ENCODE results near the gene DCLK3. TPM values are rescaled to one million over a fixed set of nuclear protein-coding genes. Genes with fewer than 3 reads are reported as not detected.

Gene DCLK3
- total RNA-seq, 1 experiment from 2014 or later, result not detected

GRCh38 chr3:36693670-36694069 is 70.7 kb downstream of the DCLK3 start:
- no peak for DNase-seq (ENCODE audit: low read depth in 1 of 2, low spot score in 2 of 2)
- Histone ChIP-seq H3K27me3 (replicated peaks) (no peaks in the 10 kb centered on the region), H3K4me3 (no peak overlapping the region), H3K36me3 (no peaks in the 10 kb centered on the region), H3K4me1 (replicated peaks) (peaks cover 6% of the 10 kb centered on the region), H3K27ac (no peak overlapping the region), H3K9me3 (replicated peaks) (no peaks in the 10 kb centered on the region)

DNA sequence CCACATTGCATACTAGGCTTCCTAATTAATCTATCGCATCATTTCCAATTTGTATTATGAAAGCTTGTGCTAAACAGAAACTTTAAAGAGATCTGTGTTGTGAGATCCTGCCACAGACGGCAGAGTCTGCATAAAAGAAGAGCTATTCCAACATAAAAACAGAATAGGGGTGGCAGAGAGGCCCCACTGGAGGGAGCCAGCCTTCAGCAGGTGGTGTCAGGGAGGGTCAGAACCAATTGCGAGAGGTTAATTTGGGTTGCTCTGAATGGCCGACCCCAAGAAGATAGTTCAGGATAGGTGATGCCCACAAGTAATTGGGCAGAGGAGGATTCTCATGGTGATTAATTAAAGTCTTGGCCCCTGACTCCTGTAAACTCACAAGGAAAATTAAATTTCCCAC is 74.8 kb downstream of the DCLK3 start:
- Histone ChIP-seq H3K27me3 (replicated peaks) (no peaks in the 10 kb centered on the region), H3K4me1 (replicated peaks) (no peaks in the 10 kb centered on the region), H3K36me3 (no peaks in the 10 kb centered on the region), H3K9me3 (replicated peaks) (no peaks in the 10 kb centered on the region), H3K27ac (no peak overlapping the region), H3K4me3 (no peak overlapping the region)
- no peak for DNase-seq (ENCODE audit: low read depth in 1 of 2, low spot score in 2 of 2)

GRCh38 chr3:36688815-36689214 is 75.5 kb downstream of the DCLK3 start:
- H3K9me3 ChIP-seq (replicated peaks), result no peaks in the 10 kb centered on the region
- no peak overlapping the region for H3K27ac ChIP-seq
- no peak overlapping the region for H3K4me3 ChIP-seq
- H3K36me3 ChIP-seq, result no peaks in the 10 kb centered on the region
- no peaks in the 10 kb centered on the region for H3K27me3 ChIP-seq (replicated peaks)
- DNase-seq (ENCODE audit: low read depth in 1 of 2, low spot score in 2 of 2), result no peak
- no peaks in the 10 kb centered on the region for H3K4me1 ChIP-seq (replicated peaks)

GRCh38 chr3:36686516-36686915 is 77.8 kb downstream of the DCLK3 start:
- Histone ChIP-seq H3K9me3 (replicated peaks) (no peaks in the 10 kb centered on the region), H3K4me3 (no peak overlapping the region), H3K27ac (no peak overlapping the region), H3K27me3 (replicated peaks) (no peaks in the 10 kb centered on the region), H3K4me1 (replicated peaks) (no peaks in the 10 kb centered on the region), H3K36me3 (no peaks in the 10 kb centered on the region)
- no peak for DNase-seq (ENCODE audit: low read depth in 1 of 2, low spot score in 2 of 2)

- Histone ChIP-seq H3K27me3 (replicated peaks) (no peaks in the 10 kb centered on the region), H3K36me3 (no peaks in the 10 kb centered on the region), H3K4me1 (replicated peaks) (peaks cover 30% of the 10 kb centered on the region), H3K4me3 (no peak overlapping the region), H3K9me3 (replicated peaks) (no peaks in the 10 kb centered on the region), H3K27ac (no peak overlapping the region)
- DNase-seq (ENCODE audit: low read depth in 1 of 2, low spot score in 2 of 2), result no peak
Measured at GRCh38 chr3:36681867-36682266, 82.5 kb downstream of the DCLK3 start.

GRCh38 chr3:36680952-36681351 is 83.4 kb downstream of the DCLK3 start:
- Histone ChIP-seq H3K4me1 (replicated peaks) (peaks cover 30% of the 10 kb centered on the region), H3K27ac (no peak overlapping the region), H3K36me3 (no peaks in the 10 kb centered on the region), H3K27me3 (replicated peaks) (no peaks in the 10 kb centered on the region), H3K9me3 (replicated peaks) (no peaks in the 10 kb centered on the region), H3K4me3 (no peak overlapping the region)
- DNase-seq (ENCODE audit: low read depth in 1 of 2, low spot score in 2 of 2), result no peak

- DNase-seq (ENCODE audit: low read depth in 1 of 2, low spot score in 2 of 2), result peak in 1 of 2 experiments; percentile 11
- Histone ChIP-seq H3K4me3 (no peak overlapping the region), H3K9me3 (replicated peaks) (no peaks in the 10 kb centered on the region)
Measured at GRCh38 chr3:36679384-36680200, 84.8 kb downstream of the DCLK3 start.

DNA sequence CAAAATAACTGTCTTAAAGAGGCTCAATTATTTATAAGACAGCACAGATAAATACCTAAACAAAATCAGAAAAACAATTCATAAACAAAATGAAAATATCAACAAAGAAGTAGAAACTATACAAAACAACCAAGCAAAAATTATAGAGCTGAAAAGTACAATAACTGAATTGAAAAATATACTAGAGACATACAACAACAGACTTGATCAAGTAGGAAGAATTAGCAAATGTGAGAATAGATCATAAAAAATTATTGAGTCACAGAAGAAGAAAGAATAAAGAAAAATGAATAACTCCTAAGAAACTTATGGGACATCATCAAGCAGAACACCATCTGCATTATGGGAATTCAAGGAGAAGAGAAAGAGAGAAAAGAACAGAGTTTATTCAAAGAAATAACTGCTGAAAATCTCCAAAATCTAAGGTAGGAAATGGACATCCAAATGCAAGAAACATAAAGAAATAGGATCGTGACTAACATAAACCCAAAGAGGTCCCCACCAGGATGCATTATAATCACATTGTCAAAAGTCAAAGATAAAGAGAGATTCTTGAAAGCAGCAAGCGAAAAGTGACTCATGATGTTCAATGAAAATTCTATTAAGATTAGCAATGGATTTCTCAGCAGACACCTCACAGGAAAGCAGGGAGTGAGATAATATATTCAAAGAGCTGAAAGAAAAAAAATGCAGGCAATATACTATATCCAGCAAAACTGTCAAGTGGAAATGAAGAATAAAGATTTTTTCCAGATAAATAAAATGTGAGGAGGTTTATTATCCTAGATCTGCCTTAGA is 85.9 kb downstream of the DCLK3 start:
- H3K27me3 ChIP-seq (replicated peaks), result no peaks in the 10 kb centered on the region
- H3K27ac ChIP-seq, result peak overlapping the region; percentile 82
- peak in 1 of 2 experiments; percentile 12 for DNase-seq (ENCODE audit: low read depth in 1 of 2, low spot score in 2 of 2)
- no peak overlapping the region for H3K4me3 ChIP-seq
- H3K36me3 ChIP-seq, result no peaks in the 10 kb centered on the region
- H3K9me3 ChIP-seq (replicated peaks), result no peaks in the 10 kb centered on the region
- H3K4me1 ChIP-seq (replicated peaks), result peaks cover 30% of the 10 kb centered on the region

More at GRCh38 chr3:36679384-36680200, 84.8 kb downstream of the DCLK3 start:
- peaks cover 30% of the 10 kb centered on the region for H3K4me1 ChIP-seq (replicated peaks)
- peak overlapping the region; percentile 82 for H3K27ac ChIP-seq
- H3K36me3 ChIP-seq, result no peaks in the 10 kb centered on the region
- no peaks in the 10 kb centered on the region for H3K27me3 ChIP-seq (replicated peaks)

- H3K4me3 ChIP-seq, result no peak overlapping the region
- no peaks in the 10 kb centered on the region for H3K27me3 ChIP-seq (replicated peaks)
- DNase-seq (ENCODE audit: low read depth in 1 of 2, low spot score in 2 of 2), result peak; percentile 76 to 77
- H3K36me3 ChIP-seq, result no peaks in the 10 kb centered on the region
- no peaks in the 10 kb centered on the region for H3K9me3 ChIP-seq (replicated peaks)
- peak overlapping the region; percentile 88 for H3K27ac ChIP-seq
- peaks cover 30% of the 10 kb centered on the region for H3K4me1 ChIP-seq (replicated peaks)
Measured at GRCh38 chr3:36677331-36678007, 86.9 kb downstream of the DCLK3 start.

DNA sequence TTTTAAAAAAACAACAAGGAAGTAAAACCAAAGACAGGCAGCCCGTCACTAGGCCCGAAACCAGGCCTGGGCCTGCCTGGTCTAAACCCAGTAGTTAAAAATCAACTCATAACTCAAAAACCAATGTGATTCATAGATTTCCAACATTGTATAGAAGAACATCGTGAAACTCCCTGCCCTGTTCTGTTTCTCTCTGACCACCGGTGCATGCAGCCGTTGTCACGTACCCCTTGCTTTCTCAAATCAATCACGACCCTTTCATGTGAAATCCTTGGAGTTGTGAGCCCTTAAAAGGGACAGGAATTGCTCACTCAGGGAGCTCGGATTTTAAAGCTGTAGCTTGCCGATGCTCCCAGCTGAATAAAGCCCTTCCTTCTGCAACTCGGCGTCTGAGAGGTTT is 89.5 kb downstream of the DCLK3 start:
- H3K4me3 ChIP-seq, result no peak overlapping the region
- H3K27ac ChIP-seq, result no peak overlapping the region
- DNase-seq (ENCODE audit: low read depth in 1 of 2, low spot score in 2 of 2), result no peak
- H3K36me3 ChIP-seq, result no peaks in the 10 kb centered on the region
- no peaks in the 10 kb centered on the region for H3K9me3 ChIP-seq (replicated peaks)
- H3K27me3 ChIP-seq (replicated peaks), result no peaks in the 10 kb centered on the region
- H3K4me1 ChIP-seq (replicated peaks), result peaks cover 26% of the 10 kb centered on the region

- Histone ChIP-seq H3K4me3 (no peak overlapping the region), H3K36me3 (no peaks in the 10 kb centered on the region), H3K9me3 (replicated peaks) (no peaks in the 10 kb centered on the region), H3K27me3 (replicated peaks) (no peaks in the 10 kb centered on the region), H3K4me1 (replicated peaks) (no peaks in the 10 kb centered on the region), H3K27ac (no peak overlapping the region)
- no peak for DNase-seq (ENCODE audit: low read depth in 1 of 2, low spot score in 2 of 2)
Measured at GRCh38 chr3:36669764-36670163, 94.6 kb downstream of the DCLK3 start.

DNA sequence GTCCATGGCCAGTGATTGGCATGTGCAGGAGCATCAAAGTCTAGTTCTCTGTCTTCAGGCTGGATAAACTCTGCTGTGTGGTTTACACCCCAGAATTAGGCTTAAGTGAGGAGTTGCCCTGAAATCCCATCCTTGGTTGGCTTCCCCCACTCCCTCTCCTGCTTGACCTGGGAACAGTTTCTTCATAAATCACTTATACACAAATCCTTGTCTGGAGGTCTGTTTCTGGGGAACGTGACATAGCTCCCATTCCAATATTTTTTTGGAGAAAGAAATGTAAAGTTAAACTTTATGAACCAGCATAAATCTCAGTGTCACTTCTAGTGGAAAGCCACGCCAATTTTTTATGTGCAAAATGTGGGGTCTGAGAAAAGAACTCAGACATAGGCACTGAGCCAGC is 98.2 kb downstream of the DCLK3 start:
- DNase-seq (ENCODE audit: low read depth in 1 of 2, low spot score in 2 of 2), result no peak
- no peaks in the 10 kb centered on the region for H3K9me3 ChIP-seq (replicated peaks)
- no peak overlapping the region for H3K4me3 ChIP-seq
- no peaks in the 10 kb centered on the region for H3K36me3 ChIP-seq
- H3K27ac ChIP-seq, result no peak overlapping the region
- no peaks in the 10 kb centered on the region for H3K27me3 ChIP-seq (replicated peaks)
- H3K4me1 ChIP-seq (replicated peaks), result no peaks in the 10 kb centered on the region

DNA sequence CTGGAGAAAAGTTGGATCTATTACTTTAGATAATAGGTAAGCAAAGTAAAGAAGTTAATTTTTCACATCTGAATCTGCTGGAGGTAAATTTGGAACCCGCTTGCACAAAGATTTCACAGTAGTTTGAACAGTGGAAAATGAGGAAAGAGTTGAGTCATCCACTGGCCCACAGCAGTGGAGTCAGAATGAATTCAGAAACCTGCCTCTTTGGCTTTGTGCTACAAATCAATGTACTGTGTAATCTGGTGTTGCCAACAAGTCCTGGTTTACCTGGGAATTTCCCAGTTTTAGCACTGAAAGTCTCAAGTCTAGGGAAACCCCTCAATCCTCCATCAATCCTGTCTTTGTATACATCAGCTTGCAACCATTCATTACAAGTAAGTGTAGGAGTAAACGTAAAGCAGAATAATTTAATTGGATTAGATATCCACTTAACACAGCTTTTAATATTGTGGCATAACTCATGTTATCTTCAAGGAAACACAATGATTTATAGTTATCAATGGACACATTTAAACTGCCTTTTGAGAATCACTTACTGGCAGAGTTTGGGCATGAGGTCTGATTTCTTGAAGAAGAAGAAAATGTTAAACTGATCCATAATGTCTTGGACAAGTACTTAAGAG is 100.6 kb downstream of the DCLK3 start:
- Histone ChIP-seq H3K27me3 (replicated peaks) (no peaks in the 10 kb centered on the region), H3K4me1 (replicated peaks) (no peaks in the 10 kb centered on the region), H3K4me3 (no peak overlapping the region), H3K27ac (no peak overlapping the region), H3K9me3 (replicated peaks) (no peaks in the 10 kb centered on the region), H3K36me3 (no peaks in the 10 kb centered on the region)
- no peak for DNase-seq (ENCODE audit: low read depth in 1 of 2, low spot score in 2 of 2)

All from SJSA1 (cell line).